AML-193 (cell line): ENCODE results near the gene FABP7.

Experiments
- DNase-seq, 2 experiments: peaks; one replicate each; lab custom pipeline; 2025; lab: John Stamatoyannopoulos, UW

FABP7 gene

DNA sequence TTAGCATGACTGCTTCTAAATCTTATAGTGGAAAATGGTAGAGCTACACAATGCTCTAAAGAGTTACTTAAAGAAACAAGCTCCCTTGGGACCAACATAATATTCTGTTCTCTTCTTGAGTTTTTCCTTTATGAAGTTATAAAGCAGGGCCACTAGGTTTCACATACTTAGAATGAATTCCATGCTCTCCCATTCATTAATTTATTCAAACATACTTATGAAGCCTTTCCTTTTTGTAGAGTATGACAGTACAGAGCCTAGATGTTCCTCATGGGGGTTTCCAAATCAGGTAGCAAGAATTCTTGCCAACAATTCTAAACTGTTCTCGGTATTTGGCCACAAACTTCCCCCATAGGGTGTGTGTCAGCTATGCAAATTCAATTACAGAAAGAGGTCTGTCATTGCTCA, 20.6 kb upstream of the FABP7 start:
- peak; percentile 9 to 19 for DNase-seq

DNA sequence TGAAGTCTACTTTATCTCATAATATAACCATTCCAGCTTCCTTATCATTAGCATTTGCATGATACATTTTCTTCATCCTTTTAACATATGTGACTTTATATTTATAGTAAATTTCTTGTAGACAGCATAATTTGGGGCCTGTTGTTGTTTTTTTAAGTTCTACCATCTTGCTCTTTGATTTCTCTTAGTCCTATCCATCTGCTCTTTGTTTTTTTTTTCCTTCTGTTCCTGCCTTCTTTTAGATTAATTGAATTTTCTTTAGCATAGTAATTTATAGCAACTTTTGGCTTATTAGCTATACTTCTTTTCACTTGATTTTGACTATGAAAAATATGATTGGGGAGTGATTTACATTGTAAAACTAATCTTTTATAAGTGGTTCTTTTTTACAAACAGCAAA, 19.2 kb upstream of the FABP7 start:
- DNase-seq: no peak

DNA sequence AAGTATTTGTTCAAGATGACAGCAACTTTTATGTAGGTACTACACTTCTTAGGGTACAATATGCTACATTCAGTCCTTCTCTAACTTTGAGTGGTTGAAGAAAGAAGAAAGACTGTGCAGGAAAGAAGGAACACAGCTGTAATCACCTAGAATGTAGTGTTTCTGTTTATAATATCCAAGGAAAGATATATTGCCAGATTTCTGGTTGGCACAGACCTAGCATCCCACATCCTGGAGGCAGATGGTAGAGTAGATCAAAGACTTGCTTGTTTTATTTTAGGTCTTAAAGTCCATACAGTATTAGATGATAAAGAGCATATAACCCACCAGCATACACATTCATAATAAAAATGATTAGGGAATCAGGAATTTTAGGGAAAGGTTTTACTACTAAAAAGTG, 13.3 kb upstream of the FABP7 start:
- DNase-seq: no peak

DNA sequence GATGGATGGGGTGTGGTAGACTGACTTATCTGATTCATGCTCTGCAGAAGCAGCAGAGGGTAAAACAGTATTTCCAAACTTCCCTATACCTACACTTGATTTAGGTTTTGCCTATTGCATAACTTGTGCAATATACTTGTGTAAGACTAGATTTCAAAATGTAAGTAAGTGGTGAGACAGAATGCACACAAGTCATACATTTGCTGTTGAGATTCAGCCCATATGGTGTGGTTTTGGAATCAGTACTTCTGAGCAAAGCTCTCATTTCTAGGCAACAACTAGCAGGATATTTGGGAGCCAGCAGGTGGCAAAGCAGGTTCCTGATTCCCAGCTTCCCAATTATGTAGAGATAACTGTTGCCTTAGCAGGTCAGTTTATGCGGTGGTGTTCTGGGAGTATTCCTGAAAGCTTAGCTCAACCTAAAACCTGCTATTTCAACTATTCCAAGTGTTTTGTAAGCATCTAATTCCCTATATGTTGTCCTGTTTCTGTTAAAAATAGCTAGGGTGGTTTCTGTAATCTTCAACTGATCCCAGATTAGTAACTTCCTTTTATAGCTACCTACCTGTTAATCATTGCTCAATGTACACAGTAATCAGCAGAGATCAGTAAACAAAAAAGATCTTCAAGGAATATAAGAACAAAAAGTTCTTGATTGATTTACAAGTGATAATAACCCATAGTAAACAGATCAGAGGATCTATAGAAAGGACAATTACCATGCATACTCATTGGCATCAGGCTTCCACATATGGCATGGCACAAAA, 8.5 kb upstream of the FABP7 start:
- peak; percentile 98 to 99 for DNase-seq

GRCh38 chr6:122772724-122773415, 6.6 kb upstream of the FABP7 start:
- DNase-seq: no peak

DNA sequence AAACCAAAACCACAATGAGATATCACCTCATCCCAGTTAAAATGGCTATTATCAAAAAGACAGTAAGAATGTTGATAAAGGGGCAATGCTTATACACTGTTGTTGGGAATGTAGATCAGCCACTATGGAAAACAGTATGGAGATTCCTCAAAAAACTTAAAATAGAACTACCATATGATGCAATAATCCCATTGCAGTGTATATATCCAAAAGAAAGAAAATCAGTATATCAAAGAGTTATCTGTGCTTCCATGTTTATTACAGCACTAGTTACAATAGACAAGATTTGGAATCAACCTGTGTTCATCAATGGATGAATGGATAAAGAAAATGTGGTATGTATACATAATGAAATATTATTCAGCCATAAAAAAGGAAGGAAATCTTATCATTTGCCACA, 3.5 kb upstream of the FABP7 start:
- no peak for DNase-seq

DNA sequence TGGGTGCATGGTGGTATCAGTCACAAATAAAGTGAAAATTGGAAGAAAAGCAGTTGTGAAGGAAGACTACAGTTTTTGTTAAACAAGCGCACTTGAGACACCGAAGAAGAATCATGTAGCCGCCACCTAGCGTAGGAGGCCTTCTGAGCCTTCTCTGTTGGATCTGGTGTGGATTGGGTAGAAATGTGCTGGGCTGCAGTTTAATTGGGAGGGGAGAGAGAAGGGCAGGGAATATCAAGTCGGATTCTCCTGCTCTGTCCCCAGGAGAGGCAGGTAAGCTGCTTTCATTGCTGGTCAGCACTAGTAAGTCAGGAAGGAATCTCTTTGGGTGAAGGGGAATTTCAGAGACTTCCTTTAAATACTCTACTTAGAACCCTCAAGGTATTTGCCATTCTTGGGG, 1.2 kb upstream of the FABP7 start:
- DNase-seq: no peak

DNA sequence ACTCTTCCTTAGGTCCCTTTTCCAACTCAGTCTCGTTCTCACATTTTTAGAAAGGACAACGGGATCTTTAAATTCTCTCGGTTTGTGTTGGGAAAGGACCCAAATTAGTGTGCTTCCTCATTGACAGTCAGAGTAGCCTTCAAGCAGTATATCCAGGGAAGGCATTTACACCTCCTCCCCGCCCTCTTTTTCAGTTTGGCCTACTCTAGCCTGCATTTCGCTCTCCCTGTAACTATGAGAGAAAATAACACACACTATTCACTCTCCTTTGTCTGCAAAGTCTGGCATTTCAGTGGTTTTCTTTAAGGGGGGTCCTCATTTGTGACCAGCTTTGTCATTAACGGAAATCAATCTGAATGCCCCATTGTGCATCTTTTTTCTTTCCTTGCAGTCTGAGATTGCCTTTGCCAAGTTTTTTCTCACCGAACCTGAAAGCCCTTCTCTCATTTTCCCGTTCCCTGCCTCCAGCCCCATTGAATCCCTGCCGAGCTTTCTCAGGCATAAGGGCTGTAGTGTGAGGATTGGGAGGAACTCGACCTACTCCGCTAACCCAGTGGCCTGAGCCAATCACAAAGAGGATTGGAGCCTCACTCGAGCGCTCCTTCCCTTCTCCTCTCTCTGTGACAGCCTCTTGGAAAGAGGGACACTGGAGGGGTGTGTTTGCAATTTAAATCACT, 393 bp upstream of the FABP7 start:
- DNase-seq: no peak

- no peak for DNase-seq
Observed at GRCh38 chr6:122780114-122780513, 598 bp downstream of the FABP7 start.

- no peak for DNase-seq
Observed at GRCh38 chr6:122781716-122782115, 2.2 kb downstream of the FABP7 start.

DNA sequence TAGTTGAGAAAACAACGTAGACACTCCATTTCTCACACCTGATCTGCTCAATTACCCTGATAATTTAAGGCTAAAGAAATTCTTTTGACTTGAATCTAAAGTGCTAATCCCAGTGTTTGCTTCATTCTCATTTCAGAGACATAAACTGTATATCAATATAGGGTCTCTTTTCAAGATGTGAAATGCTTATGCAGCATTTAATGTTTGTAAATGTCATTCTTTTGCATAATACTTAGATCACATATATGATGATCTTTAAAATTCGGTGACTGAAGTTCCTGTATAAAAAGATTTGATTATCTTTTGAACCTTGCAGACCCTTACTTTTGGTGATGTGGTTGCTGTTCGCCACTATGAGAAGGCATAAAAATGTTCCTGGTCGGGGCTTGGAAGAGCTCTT, 3.9 kb downstream of the FABP7 start:
- no peak for DNase-seq

DNA sequence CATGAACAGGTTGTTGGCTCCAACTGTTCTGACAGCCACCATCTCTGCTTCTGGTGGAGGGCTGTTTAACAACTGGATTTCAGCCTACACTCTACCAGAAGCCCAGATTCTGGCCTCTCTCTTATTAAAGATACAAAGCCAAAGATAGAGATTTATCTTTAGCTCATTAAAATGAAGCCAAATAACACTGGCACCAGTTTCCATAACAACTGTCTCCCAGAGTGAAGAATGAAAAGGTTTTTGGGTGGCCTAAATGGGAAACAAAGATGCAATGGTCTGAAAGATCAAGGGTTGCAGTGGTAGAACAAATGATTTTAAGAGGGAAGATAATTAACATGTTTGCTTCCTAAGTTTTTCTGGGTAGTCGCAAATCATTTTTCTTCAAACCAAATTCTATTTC, 6.4 kb downstream of the FABP7 start:
- DNase-seq: no peak

GRCh38 chr6:122787721-122788120, 8.2 kb downstream of the FABP7 start:
- no peak for DNase-seq

- no peak for DNase-seq
Observed at GRCh38 chr6:122788208-122788607, 8.7 kb downstream of the FABP7 start.

- no peak for DNase-seq
Observed at GRCh38 chr6:122788663-122789181, 9.2 kb downstream of the FABP7 start.

- no peak for DNase-seq
Observed at GRCh38 chr6:122789182-122790027, 9.9 kb downstream of the FABP7 start, which contains the start of gene SMPDL3A. SMPDL3A (plus strand) TSS chr6:122789258; CDS start chr6:122789347, 89 bp downstream.

GRCh38 chr6:122790028-122790422, 10.5 kb downstream of the FABP7 start:
- no peak for DNase-seq

DNA sequence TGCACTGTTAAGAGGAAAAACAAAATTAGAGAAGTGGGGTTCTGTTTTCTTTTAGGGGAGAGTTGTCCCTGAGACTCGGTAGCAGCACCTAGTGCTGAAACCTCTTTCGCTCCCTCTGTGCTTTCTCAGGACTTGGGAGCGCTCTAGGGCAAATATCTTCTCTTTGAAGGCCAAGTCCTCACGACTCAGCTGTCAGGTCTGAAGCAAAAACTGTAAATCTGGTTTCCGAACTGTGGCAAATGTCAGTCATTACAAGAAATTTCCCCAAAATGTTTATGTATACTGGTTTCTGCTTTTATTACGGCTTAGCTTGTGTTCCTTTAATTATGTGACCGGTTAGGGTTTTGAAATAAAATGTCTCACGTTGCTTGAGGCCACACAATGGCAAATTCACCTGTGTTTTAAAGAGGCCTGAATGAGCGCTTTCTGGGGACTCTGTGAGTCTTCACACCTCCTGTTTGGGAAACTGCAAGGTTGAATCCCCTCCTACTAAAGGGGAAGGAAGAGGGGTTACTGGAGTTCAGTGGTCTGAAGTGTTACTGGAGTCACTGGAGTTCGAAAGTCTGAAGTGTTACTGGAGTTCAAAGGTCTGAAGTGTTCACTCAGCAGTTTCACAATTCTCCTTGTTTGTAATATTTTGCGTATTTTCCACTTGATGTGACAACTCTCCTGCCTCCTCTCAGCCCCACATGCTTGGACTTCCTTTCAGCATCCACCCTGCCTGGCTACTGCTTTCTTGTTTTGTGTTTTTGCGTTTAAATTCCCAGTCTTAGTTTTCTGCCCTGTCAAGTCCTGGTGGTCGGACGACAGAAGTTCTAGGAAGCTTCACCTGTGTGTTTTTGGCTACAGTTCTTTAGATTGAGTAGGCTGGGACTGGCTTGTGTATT, 11.2 kb downstream of the FABP7 start:
- DNase-seq: no peak

- DNase-seq: no peak
Observed at GRCh38 chr6:122791310-122791679, 11.8 kb downstream of the FABP7 start.

- DNase-seq: no peak
Observed at GRCh38 chr6:122792766-122793165, 13.2 kb downstream of the FABP7 start.

DNA sequence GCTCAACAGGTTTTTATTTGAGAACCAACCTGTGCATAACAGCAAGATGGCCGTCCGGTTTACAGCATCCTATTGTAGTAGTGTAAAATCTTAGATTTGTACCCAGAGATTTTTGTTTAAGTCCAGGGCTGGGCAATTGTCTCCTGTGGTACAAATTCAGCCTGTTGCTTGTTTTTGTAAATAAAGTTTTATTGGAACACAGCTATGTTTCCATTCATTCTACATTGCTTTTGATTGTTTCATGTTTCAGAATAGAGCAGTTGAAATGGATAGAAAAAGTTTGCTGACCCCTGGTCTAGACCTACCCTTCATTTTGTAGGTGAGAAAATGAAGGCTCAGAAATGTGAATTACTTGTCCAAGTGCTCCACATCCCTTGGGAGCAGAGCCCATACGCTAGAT, 18.0 kb downstream of the FABP7 start:
- no peak for DNase-seq
